ENCODE measurements around the gene TM6SF1.
"Not testable (repeated sequence)": the region's sequence is repeated elsewhere in the genome, so short reads cannot be mapped to it uniquely, and the experiment has no call there.

Gene TM6SF1

GRCh38 chr15:83067638-83067962 lies 39.8 kb upstream of the TM6SF1 start:
- H3K4me1 ChIP-seq (ENCODE audit: control insufficient read depth in 2 of 2, insufficient read depth in 2 of 2, low read length in 2 of 2) = peaks cover 20 to 24% of the 10 kb centered on the region in 2 donors
- peak overlapping the region; percentile 44 to 56 for H3K9ac ChIP-seq (ENCODE audit: low read depth in 1 of 2, low read length in 2 of 2)
- H3K4me3 ChIP-seq (ENCODE audit: low read length in 2 of 2) = peak overlapping the region; percentile 66 to 98

GRCh38 chr15:83068054-83068453 lies 39.4 kb upstream of the TM6SF1 start:
- Histone ChIP-seq H3K27me3 (ENCODE audit: control insufficient read depth in 2 of 2, insufficient read depth in 2 of 2, low read length in 2 of 2) (no peaks in the 10 kb centered on the region), H3K4me1 (ENCODE audit: control insufficient read depth in 2 of 2, insufficient read depth in 2 of 2, low read length in 2 of 2) (peaks cover 20 to 21% of the 10 kb centered on the region in 2 donors), H3K27ac (ENCODE audit: low read depth in 2 of 2, low read length in 2 of 2) (no peak overlapping the region), H3K36me3 (ENCODE audit: control insufficient read depth in 2 of 2, insufficient read depth in 2 of 2, low read length in 2 of 2) (no peaks in the 10 kb centered on the region), H3K9me3 (ENCODE audit: control insufficient read depth in 2 of 2, low read length in 2 of 2) (no peaks in the 10 kb centered on the region), H3K4me3 (ENCODE audit: low read length in 2 of 2) (no peak overlapping the region), H3K9ac (ENCODE audit: low read depth in 1 of 2, low read length in 2 of 2) (no peak overlapping the region)

More at GRCh38 chr15:83067638-83067962, 39.8 kb upstream of the TM6SF1 start:
- Histone ChIP-seq H3K9me3 (ENCODE audit: control insufficient read depth in 2 of 2, low read length in 2 of 2) (no peaks in the 10 kb centered on the region), H3K27me3 (ENCODE audit: control insufficient read depth in 2 of 2, insufficient read depth in 2 of 2, low read length in 2 of 2) (no peaks in the 10 kb centered on the region), H3K36me3 (ENCODE audit: control insufficient read depth in 2 of 2, insufficient read depth in 2 of 2, low read length in 2 of 2) (no peaks in the 10 kb centered on the region), H3K27ac (ENCODE audit: low read depth in 2 of 2, low read length in 2 of 2) (peak overlapping the region; percentile 54 to 90)

GRCh38 chr15:83069211-83069642 lies 38.2 kb upstream of the TM6SF1 start:
- not testable (repeated sequence) for H3K36me3 ChIP-seq (ENCODE audit: control insufficient read depth in 2 of 2, insufficient read depth in 2 of 2, low read length in 2 of 2); H3K4me3 ChIP-seq (ENCODE audit: low read length in 2 of 2); H3K9ac ChIP-seq (ENCODE audit: low read depth in 1 of 2, low read length in 2 of 2); H3K27me3 ChIP-seq (ENCODE audit: control insufficient read depth in 2 of 2, insufficient read depth in 2 of 2, low read length in 2 of 2); H3K27ac ChIP-seq (ENCODE audit: low read depth in 2 of 2, low read length in 2 of 2); H3K9me3 ChIP-seq (ENCODE audit: control insufficient read depth in 2 of 2, low read length in 2 of 2)
- H3K4me1 ChIP-seq (ENCODE audit: control insufficient read depth in 2 of 2, insufficient read depth in 2 of 2, low read length in 2 of 2) = peaks cover 9 to 10% of the 10 kb centered on the region in 2 donors

- H3K4me1 ChIP-seq (ENCODE audit: control insufficient read depth in 2 of 2, insufficient read depth in 2 of 2, low read length in 2 of 2) = no peaks in the 10 kb centered on the region
- H3K9me3 ChIP-seq (ENCODE audit: control insufficient read depth in 2 of 2, low read length in 2 of 2) = peaks cover 0 to 5% of the 10 kb centered on the region in 2 donors
- H3K27me3 ChIP-seq (ENCODE audit: control insufficient read depth in 2 of 2, insufficient read depth in 2 of 2, low read length in 2 of 2) = peaks cover 0 to 4% of the 10 kb centered on the region in 2 donors
- no peak overlapping the region for H3K9ac ChIP-seq (ENCODE audit: low read depth in 1 of 2, low read length in 2 of 2)
- no peak overlapping the region for H3K4me3 ChIP-seq (ENCODE audit: low read length in 2 of 2)
- H3K27ac ChIP-seq (ENCODE audit: low read depth in 2 of 2, low read length in 2 of 2) = no peak overlapping the region
- no peaks in the 10 kb centered on the region for H3K36me3 ChIP-seq (ENCODE audit: control insufficient read depth in 2 of 2, insufficient read depth in 2 of 2, low read length in 2 of 2)
Observed at GRCh38 chr15:83077491-83078230, 29.8 kb upstream of the TM6SF1 start.

GRCh38 chr15:83078712-83079111 lies 28.7 kb upstream of the TM6SF1 start:
- Histone ChIP-seq H3K4me1 (ENCODE audit: control insufficient read depth in 2 of 2, insufficient read depth in 2 of 2, low read length in 2 of 2) (no peaks in the 10 kb centered on the region), H3K27me3 (ENCODE audit: control insufficient read depth in 2 of 2, insufficient read depth in 2 of 2, low read length in 2 of 2) (peaks cover 0 to 4% of the 10 kb centered on the region in 2 donors), H3K27ac (ENCODE audit: low read depth in 2 of 2, low read length in 2 of 2) (no peak overlapping the region), H3K9ac (ENCODE audit: low read depth in 1 of 2, low read length in 2 of 2) (no peak overlapping the region), H3K9me3 (ENCODE audit: control insufficient read depth in 2 of 2, low read length in 2 of 2) (peaks cover 0 to 2% of the 10 kb centered on the region in 2 donors), H3K4me3 (ENCODE audit: low read length in 2 of 2) (no peak overlapping the region), H3K36me3 (ENCODE audit: control insufficient read depth in 2 of 2, insufficient read depth in 2 of 2, low read length in 2 of 2) (no peaks in the 10 kb centered on the region)

- Histone ChIP-seq H3K4me1 (ENCODE audit: control insufficient read depth in 2 of 2, insufficient read depth in 2 of 2, low read length in 2 of 2) (no peaks in the 10 kb centered on the region), H3K9me3 (ENCODE audit: control insufficient read depth in 2 of 2, low read length in 2 of 2) (no peaks in the 10 kb centered on the region), H3K4me3 (ENCODE audit: low read length in 2 of 2) (no peak overlapping the region), H3K9ac (ENCODE audit: low read depth in 1 of 2, low read length in 2 of 2) (no peak overlapping the region), H3K36me3 (ENCODE audit: control insufficient read depth in 2 of 2, insufficient read depth in 2 of 2, low read length in 2 of 2) (no peaks in the 10 kb centered on the region), H3K27ac (ENCODE audit: low read depth in 2 of 2, low read length in 2 of 2) (no peak overlapping the region), H3K27me3 (ENCODE audit: control insufficient read depth in 2 of 2, insufficient read depth in 2 of 2, low read length in 2 of 2) (peaks cover 0 to 4% of the 10 kb centered on the region in 2 donors)
Observed at GRCh38 chr15:83081256-83082014, 26.0 kb upstream of the TM6SF1 start.

GRCh38 chr15:83082730-83083386 lies 24.6 kb upstream of the TM6SF1 start:
- Histone ChIP-seq H3K9ac (ENCODE audit: low read depth in 1 of 2, low read length in 2 of 2) (no peak overlapping the region), H3K9me3 (ENCODE audit: control insufficient read depth in 2 of 2, low read length in 2 of 2) (no peaks in the 10 kb centered on the region)

GRCh38 chr15:83085461-83085860 lies 22.0 kb upstream of the TM6SF1 start:
- H3K27me3 ChIP-seq (ENCODE audit: control insufficient read depth in 2 of 2, insufficient read depth in 2 of 2, low read length in 2 of 2); H3K36me3 ChIP-seq (ENCODE audit: control insufficient read depth in 2 of 2, insufficient read depth in 2 of 2, low read length in 2 of 2); H3K27ac ChIP-seq (ENCODE audit: low read depth in 2 of 2, low read length in 2 of 2); H3K9me3 ChIP-seq (ENCODE audit: control insufficient read depth in 2 of 2, low read length in 2 of 2); H3K4me1 ChIP-seq (ENCODE audit: control insufficient read depth in 2 of 2, insufficient read depth in 2 of 2, low read length in 2 of 2); H3K9ac ChIP-seq (ENCODE audit: low read depth in 1 of 2, low read length in 2 of 2); H3K4me3 ChIP-seq (ENCODE audit: low read length in 2 of 2): not testable (repeated sequence)

More at GRCh38 chr15:83082730-83083386, 24.6 kb upstream of the TM6SF1 start:
- peaks cover 0 to 4% of the 10 kb centered on the region in 2 donors for H3K27me3 ChIP-seq (ENCODE audit: control insufficient read depth in 2 of 2, insufficient read depth in 2 of 2, low read length in 2 of 2)
- H3K4me3 ChIP-seq (ENCODE audit: low read length in 2 of 2) = no peak overlapping the region
- no peak overlapping the region for H3K27ac ChIP-seq (ENCODE audit: low read depth in 2 of 2, low read length in 2 of 2)
- no peaks in the 10 kb centered on the region for H3K36me3 ChIP-seq (ENCODE audit: control insufficient read depth in 2 of 2, insufficient read depth in 2 of 2, low read length in 2 of 2)
- no peaks in the 10 kb centered on the region for H3K4me1 ChIP-seq (ENCODE audit: control insufficient read depth in 2 of 2, insufficient read depth in 2 of 2, low read length in 2 of 2)

- not testable (repeated sequence) for H3K4me1 ChIP-seq (ENCODE audit: control insufficient read depth in 2 of 2, insufficient read depth in 2 of 2, low read length in 2 of 2); H3K27ac ChIP-seq (ENCODE audit: low read depth in 2 of 2, low read length in 2 of 2); H3K27me3 ChIP-seq (ENCODE audit: control insufficient read depth in 2 of 2, insufficient read depth in 2 of 2, low read length in 2 of 2); H3K9ac ChIP-seq (ENCODE audit: low read depth in 1 of 2, low read length in 2 of 2); H3K4me3 ChIP-seq (ENCODE audit: low read length in 2 of 2); H3K36me3 ChIP-seq (ENCODE audit: control insufficient read depth in 2 of 2, insufficient read depth in 2 of 2, low read length in 2 of 2); H3K9me3 ChIP-seq (ENCODE audit: control insufficient read depth in 2 of 2, low read length in 2 of 2)
Observed at GRCh38 chr15:83085864-83086552, 21.4 kb upstream of the TM6SF1 start.

Measured in mucosa of rectum (tissue), 2 donors.